Cardiac fibroblast (primary cell): ENCODE results near the gene OR4F6.
A peak's percentile ranks its signal among the peaks of the same experiment; 100 is the strongest.

ENCODE experiments used
- DNase-seq, 2 donors: peaks; one replicate each; pipeline versions ENCODE4 v3.0.0 to v3.0.0-alpha.2; 2010; ENCODE audit warnings: low read depth in 2 of 2
- H3K4me3 ChIP-seq, 2 donors: replicated peaks in 1 of 2; 1 replicate in 1 of 2; 2 replicates in 1 of 2; pipeline ENCODE4 v1.5.1; 2011; ENCODE audit warnings: low read depth in 2 of 2, low read length in 2 of 2, mild to moderate bottlenecking in 2 of 2, moderate library complexity in 1 of 2
- CTCF ChIP-seq: IDR thresholded peaks from one replicate; pipeline ENCODE4 v1.5.1; 2011; ENCODE audit warnings: low read depth, mild to moderate bottlenecking, low read length, inconsistent platforms

Gene OR4F6

DNA sequence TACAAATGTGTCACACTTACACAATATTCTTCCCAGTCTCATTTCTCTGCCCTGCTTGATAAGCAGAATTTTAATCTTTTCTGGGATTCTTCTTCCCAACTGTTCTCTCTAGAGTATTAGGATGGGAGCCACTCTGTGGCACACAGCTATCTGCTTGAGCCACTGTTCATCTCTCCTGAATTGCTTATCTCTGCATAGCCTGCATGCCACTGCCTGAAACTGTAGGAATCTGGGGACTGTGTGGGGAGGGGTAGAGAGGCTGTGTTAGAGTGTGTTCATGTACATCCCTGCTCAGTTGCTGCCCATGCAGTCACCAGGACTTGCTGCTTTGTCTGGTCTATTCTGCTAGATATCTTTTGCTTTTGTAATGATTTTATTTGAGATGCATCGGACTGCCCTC lies 2.3 kb upstream of the OR4F6 start:
- no peak overlapping the region for H3K4me3 ChIP-seq
- no peak for TF ChIP-seq CTCF
- DNase-seq: no peak

DNA sequence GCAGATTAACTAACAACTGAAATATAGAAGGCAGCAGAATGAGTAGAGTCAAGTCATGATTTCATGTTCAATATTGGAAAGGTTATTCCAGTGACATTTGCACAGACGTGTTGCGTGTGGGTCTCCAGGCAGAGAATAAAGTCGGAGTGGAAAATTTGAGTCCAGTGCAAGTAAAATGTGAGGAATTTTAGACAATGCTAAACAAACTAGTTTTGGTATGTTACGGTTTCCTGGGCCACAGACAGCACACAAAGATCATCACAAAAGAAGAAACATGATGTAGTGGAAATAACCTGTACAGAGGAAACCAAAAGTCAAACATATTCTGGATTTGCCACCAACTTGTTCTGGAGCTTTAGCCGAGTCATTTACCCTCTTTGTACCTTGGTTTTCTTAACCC lies 367 bp downstream of the OR4F6 start:
- H3K4me3 ChIP-seq: no peak overlapping the region
- no peak for DNase-seq
- TF ChIP-seq CTCF: no peak

- DNase-seq: no peak
- no peak for TF ChIP-seq CTCF
- H3K4me3 ChIP-seq: no peak overlapping the region
These were observed 1.1 kb downstream of the OR4F6 start for GRCh38 chr15:101804375-101804774.

DNA sequence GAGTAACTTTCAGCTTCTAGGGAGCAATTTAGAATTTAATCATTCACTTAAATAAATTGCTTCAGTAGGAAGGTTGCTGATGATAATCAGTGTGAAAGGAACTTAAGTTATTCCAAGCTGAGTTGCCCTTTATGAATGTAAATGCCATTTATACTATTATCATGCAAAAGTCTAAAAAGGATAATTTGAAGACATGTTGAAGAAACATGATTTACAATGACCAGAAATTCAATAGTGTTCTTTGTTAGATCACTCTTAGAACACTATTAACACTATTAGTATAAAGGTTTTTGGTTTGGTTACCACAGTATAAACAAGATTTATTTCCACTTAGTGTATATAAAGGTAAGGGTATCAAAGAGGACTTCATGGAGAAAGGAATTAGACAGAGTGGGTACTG lies 1.6 kb downstream of the OR4F6 start:
- no peak for TF ChIP-seq CTCF
- no peak overlapping the region for H3K4me3 ChIP-seq
- no peak for DNase-seq

DNA sequence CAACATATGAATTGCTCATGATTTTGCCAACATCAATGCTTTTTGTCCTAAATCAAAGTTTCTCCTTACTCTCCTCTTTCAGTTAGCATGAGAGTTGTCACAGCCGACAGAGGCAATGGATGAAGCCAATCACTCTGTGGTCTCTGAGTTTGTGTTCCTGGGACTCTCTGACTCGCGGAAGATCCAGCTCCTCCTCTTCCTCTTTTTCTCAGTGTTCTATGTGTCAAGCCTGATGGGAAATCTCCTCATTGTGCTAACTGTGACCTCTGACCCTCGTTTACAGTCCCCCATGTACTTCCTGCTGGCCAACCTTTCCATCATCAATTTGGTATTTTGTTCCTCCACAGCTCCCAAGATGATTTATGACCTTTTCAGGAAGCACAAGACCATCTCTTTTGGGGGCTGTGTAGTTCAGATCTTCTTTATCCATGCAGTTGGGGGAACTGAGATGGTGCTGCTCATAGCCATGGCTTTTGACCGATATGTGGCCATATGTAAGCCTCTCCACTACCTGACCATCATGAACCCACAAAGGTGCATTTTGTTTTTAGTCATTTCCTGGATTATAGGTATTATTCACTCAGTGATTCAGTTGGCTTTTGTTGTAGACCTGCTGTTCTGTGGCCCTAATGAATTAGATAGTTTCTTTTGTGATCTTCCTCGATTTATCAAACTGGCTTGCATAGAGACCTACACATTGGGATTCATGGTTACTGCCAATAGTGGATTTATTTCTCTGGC lies 2.5 kb downstream of the OR4F6 start:
- no peak overlapping the region for H3K4me3 ChIP-seq
- TF ChIP-seq CTCF: no peak
- DNase-seq: no peak

DNA sequence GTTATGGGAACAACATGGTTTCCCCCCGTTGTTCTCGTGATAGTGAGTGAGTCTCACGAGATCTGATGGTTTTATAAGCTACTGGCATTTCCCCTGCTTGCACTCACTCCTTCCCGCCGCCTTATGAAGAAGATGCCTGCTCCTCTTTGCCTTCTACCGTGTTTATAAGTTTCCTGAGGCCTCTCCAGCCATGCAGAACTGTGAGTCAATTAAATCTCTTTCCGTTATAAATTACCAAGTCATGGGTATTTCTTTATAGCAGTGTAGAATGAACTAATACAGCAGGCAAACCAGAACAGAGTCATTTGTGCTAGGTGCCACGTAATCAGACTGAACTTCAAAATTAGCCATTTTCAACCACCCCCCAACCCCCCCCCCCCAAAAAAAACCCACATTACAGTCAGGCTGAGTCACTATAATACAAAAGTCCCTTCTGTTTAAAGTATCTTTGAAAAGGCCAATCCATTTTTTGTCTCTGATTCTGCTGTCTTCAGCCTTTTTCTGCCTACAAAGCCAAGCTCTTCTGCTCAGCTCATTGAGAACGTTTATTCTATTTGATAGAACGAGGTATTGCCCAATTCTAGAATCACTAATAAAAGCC lies 4.1 kb downstream of the OR4F6 start:
- no peak overlapping the region for H3K4me3 ChIP-seq
- peak in 1 of 2 donors; percentile 19 for DNase-seq

More for the DNA sequence above, 4.1 kb downstream of the OR4F6 start:
- no peak for TF ChIP-seq CTCF
